B cell (primary cell): ENCODE data around the gene PCDHGB1. TPM values are rescaled to one million over a fixed set of nuclear protein-coding genes. Genes with fewer than 3 reads are reported as not detected.
"Not testable (repeated sequence)": the region's sequence is repeated elsewhere in the genome, so short reads cannot be mapped to it uniquely, and the experiment has no call there.

Experiments
- ATAC-seq: fragments of 200-7000 bp; cut with Tn5 transposase; one replicate; pipeline ENCODE4 v1.10.0; 2021; ENCODE audit warnings: low read depth, mild to moderate bottlenecking, moderate number of reproducible peaks, moderate library complexity
- CTCF ChIA-PET: fragments of 350-600 bp; sonication (Branson Sonifier 250); formaldehyde crosslinking; loops from one replicate; lab custom pipeline; 2021; ENCODE audit warnings: antibody characterized with exemption, inconsistent platforms; lab: Charles Lee
- POLR2A ChIA-PET: fragments of 350-600 bp; sonication (Branson Sonifier 250); formaldehyde crosslinking; loops from one replicate; lab custom pipeline; 2021; ENCODE audit warnings: antibody characterized with exemption; lab: Charles Lee
- DNase-seq: peaks from one replicate; pipeline ENCODE4 v3.0.0; 2013
- H2AFZ ChIP-seq: 2 replicates; pipeline ENCODE4 v1.6.1; 2012; ENCODE audit warnings: mild to moderate bottlenecking, low read depth, low read length; ENCODE audit not compliant: insufficient read depth, poor library complexity, severe bottlenecking
- H3K27ac ChIP-seq, 2 donors: 1 replicate in 1 of 2; 2 replicates in 1 of 2; pipeline ENCODE4 v1.5.1; 2012 to 2013; ENCODE audit warnings: low read length in 2 of 2, mild to moderate bottlenecking in 2 of 2, moderate library complexity in 1 of 2
- H3K27me3 ChIP-seq, 4 experiments: fragments of 200-600 bp in 1 of 4; sonication (generic) in 1 of 4; replicated peaks in 1 of 4; 1 replicate in 2 of 4; 2 replicates in 2 of 4; pipeline versions ENCODE4 v1.6.1 to v1.7.0; 2013 to 2016; ENCODE audit warnings: low read length in 3 of 4, mild to moderate bottlenecking in 2 of 4, mixed read lengths in 1 of 4, moderate library complexity in 1 of 4; ENCODE audit not compliant: insufficient read depth in 4 of 4, control insufficient read depth in 3 of 4; ENCODE audit errors: control extremely low read depth in 1 of 4
- H3K36me3 ChIP-seq, 2 experiments: replicated peaks in 1 of 2; 1 replicate in 1 of 2; 2 replicates in 1 of 2; pipeline versions ENCODE4 v1.6.1 to v1.7.1; 2013; ENCODE audit warnings: low read length in 1 of 2; ENCODE audit not compliant: insufficient read depth in 2 of 2, control insufficient read depth in 1 of 2; ENCODE audit errors: control extremely low read depth in 1 of 2, extremely low read depth in 1 of 2
- H3K4me1 ChIP-seq, 2 donors: fragments of 200-600 bp in 1 of 2; sonication (generic) in 1 of 2; 1 replicate in 1 of 2; 2 replicates in 1 of 2; pipeline versions ENCODE4 v1.5.1 to v1.6.1; 2013 to 2017; ENCODE audit warnings: low read length in 2 of 2; ENCODE audit not compliant: control insufficient read depth in 2 of 2, insufficient read depth in 2 of 2
- H3K4me2 ChIP-seq: replicated peaks from 2 replicates; pipeline ENCODE3; 2012; ENCODE audit warnings: mild to moderate bottlenecking, low read depth, low read length; ENCODE audit not compliant: poor library complexity, severe bottlenecking
- H3K4me3 ChIP-seq, 5 experiments: fragments of 200-600 bp in 1 of 5; sonication (generic) in 1 of 5; 1 replicate in 3 of 5; 2 replicates in 2 of 5; pipeline versions ENCODE4 v1.5.1 to v1.7.0; 2011 to 2016; ENCODE audit warnings: low read length in 4 of 5, mild to moderate bottlenecking in 4 of 5, low read depth in 2 of 5, control low read depth in 1 of 5, moderate library complexity in 1 of 5; ENCODE audit not compliant: insufficient read depth in 1 of 5; ENCODE audit errors: control extremely low read depth in 1 of 5, extremely low read depth in 1 of 5
- H3K79me2 ChIP-seq: fragments of 200-600 bp; sonication (generic); one replicate; pipeline ENCODE4 v1.6.0; 2016; ENCODE audit warnings: low read length; ENCODE audit not compliant: control insufficient read depth, insufficient read depth
- H3K9ac ChIP-seq: fragments of 200-600 bp; sonication (generic); 2 replicates; pipeline ENCODE4 v1.6.1; 2017; ENCODE audit warnings: mild to moderate bottlenecking, low read length, moderate library complexity
- H3K9me3 ChIP-seq, 3 donors: one replicate each; pipeline versions ENCODE4 v1.6.1 to v1.7.1; 2013; ENCODE audit warnings: low read length in 2 of 3; ENCODE audit not compliant: control insufficient read depth in 2 of 3, insufficient read depth in 1 of 3; ENCODE audit errors: control extremely low read depth in 1 of 3
- H4K20me1 ChIP-seq: 2 replicates; pipeline ENCODE4 v1.6.0; 2012; ENCODE audit warnings: mild to moderate bottlenecking, low read length; ENCODE audit not compliant: insufficient read depth, control insufficient read depth, poor library complexity, severe bottlenecking
- H3K27ac Mint-ChIP-seq: one replicate; pipeline ENCODE4 v1.8.0; 2021; ENCODE audit warnings: mixed read lengths
- H3K27me3 Mint-ChIP-seq: one replicate; pipeline ENCODE4 v1.8.0; 2021; ENCODE audit warnings: mixed read lengths
- H3K4me1 Mint-ChIP-seq: one replicate; pipeline ENCODE4 v1.8.0; 2021; ENCODE audit warnings: mixed read lengths
- H3K4me3 Mint-ChIP-seq: one replicate; pipeline ENCODE4 v1.8.0; 2021; ENCODE audit warnings: mixed read lengths
- H3K9me3 Mint-ChIP-seq: one replicate; pipeline ENCODE4 v1.8.0; 2022; ENCODE audit warnings: mixed read lengths; ENCODE audit not compliant: insufficient read depth
- EZH2 ChIP-seq: IDR thresholded peaks from 2 replicates; pipeline ENCODE4 v1.6.1; 2012; ENCODE audit warnings: borderline replicate concordance, low read depth, mild to moderate bottlenecking, moderate library complexity, low read length; ENCODE audit not compliant: insufficient read depth, poor library complexity, severe bottlenecking
- WGBS: methylation state at CpG from one replicate; pipeline ENCODE4 v1.1.5; 2013; ENCODE audit warnings: missing lambda C conversion rate; ENCODE audit not compliant: insufficient coverage; 5-methylcytosine and 5-hydroxymethylcytosine counted together
- intact Hi-C: fragments of 100-400 bp; cut with micrococcal nuclease; formaldehyde crosslinking; loops from one replicate; pipeline ENCODE4 v1.10.0; 2022
- polyA plus RNA-seq: library from polyadenylated mRNA; depleted of rRNA; stranded (reverse); fragments of >200 nt; gene quantifications from 2 replicates; pipeline ENCODE4 v1.2.3, GENCODE V29; 2012
- total RNA-seq, 2 donors: library from RNA; stranded (reverse); fragments of 120-200 nt in 1 of 2; gene quantifications; 1 replicate in 1 of 2; 2 replicates in 1 of 2; pipeline versions ENCODE4 v1.2.3 to v1.2.4, GENCODE V29; 2013 to 2022
- TF ChIP-seq, protein P1 (sequence below): fragments of 200-600 bp; IDR thresholded peaks from one replicate; pipeline ENCODE4 v1.8.0; 2022; ENCODE audit warnings: antibody characterized with exemption, mild to moderate bottlenecking

PCDHGB1 gene
- total and polyA plus RNA-seq, 2 donors (not counting 1 experiment from before 2014, with no cell fraction given): 0.10 to 0.69 TPM

DNA sequence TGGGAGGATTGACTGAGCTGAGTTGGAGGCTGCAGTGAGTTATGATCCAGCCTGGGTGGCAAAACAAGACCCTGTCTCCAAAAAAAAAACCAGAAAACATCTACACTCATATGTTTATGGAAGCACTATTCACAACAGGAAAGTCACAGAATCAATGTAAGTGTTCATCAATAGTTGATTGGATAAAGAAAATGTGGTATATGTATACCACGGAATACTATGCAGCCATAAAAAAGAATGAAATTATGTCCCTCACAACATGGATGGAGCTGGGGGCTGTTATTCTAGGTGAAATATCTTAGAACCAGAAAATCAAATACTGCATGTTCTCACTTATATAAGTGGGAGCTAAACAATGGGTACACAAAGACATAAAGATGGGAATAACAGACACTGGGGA is 43.3 kb upstream of the PCDHGB1 start:
- WGBS: no CpG with 5 or more reads among the region's 1 CpG
- CTCF ChIA-PET: interaction anchor here (1.0 to 1.2 kb wide), 2 partner anchors 10 to 12 kb away, joined by 3 read pairs; no protein-coding TSS in a partner anchor

GRCh38 chr5:141313711-141314110 is 36.2 kb upstream of the PCDHGB1 start:
- DNase-seq (no peak), ATAC-seq (no peak)
- Histone ChIP-seq H3K9me3 (peaks cover 30 to 78% (median 42%) of the 10 kb centered on the region in 3 donors), H4K20me1 (no peaks in the 10 kb centered on the region), H3K79me2 (peaks cover 41% of the 10 kb centered on the region), H3K4me3 (no peak overlapping the region), H3K4me1 (peaks cover 0 to 3% of the 10 kb centered on the region in 2 donors), H3K36me3 (peaks cover 3 to 12% of the 10 kb centered on the region in 2 experiments), H2AFZ (no peak overlapping the region), H3K9ac (no peak overlapping the region), H3K27ac (no peak overlapping the region), H3K27me3 (no peaks in the 10 kb centered on the region), H3K4me2 (no peak overlapping the region)
- POLR2A ChIA-PET: no interaction called here
- Mint-ChIP-seq H3K9me3 (peaks cover 25% of the 10 kb centered on the region), H3K27ac (no peak overlapping the region), H3K27me3 (no peaks in the 10 kb centered on the region), H3K4me1 (peaks cover 14% of the 10 kb centered on the region), H3K4me3 (no peak overlapping the region)
- TF ChIP-seq, protein P1, sequence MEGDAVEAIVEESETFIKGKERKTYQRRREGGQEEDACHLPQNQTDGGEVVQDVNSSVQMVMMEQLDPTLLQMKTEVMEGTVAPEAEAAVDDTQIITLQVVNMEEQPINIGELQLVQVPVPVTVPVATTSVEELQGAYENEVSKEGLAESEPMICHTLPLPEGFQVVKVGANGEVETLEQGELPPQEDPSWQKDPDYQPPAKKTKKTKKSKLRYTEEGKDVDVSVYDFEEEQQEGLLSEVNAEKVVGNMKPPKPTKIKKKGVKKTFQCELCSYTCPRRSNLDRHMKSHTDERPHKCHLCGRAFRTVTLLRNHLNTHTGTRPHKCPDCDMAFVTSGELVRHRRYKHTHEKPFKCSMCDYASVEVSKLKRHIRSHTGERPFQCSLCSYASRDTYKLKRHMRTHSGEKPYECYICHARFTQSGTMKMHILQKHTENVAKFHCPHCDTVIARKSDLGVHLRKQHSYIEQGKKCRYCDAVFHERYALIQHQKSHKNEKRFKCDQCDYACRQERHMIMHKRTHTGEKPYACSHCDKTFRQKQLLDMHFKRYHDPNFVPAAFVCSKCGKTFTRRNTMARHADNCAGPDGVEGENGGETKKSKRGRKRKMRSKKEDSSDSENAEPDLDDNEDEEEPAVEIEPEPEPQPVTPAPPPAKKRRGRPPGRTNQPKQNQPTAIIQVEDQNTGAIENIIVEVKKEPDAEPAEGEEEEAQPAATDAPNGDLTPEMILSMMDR: no peak
- TF ChIP-seq EZH2: no peak
- CTCF ChIA-PET: no interaction called here
- intact Hi-C loops: no loop called here

More for the DNA sequence above, 43.3 kb upstream of the PCDHGB1 start:
- DNase-seq (no peak), ATAC-seq (no peak)
- Histone ChIP-seq H4K20me1 (no peaks in the 10 kb centered on the region), H3K9me3 (peaks cover 10 to 75% (median 61%) of the 10 kb centered on the region in 3 donors), H2AFZ (no peak overlapping the region), H3K4me1 (no peaks in the 10 kb centered on the region), H3K9ac (no peak overlapping the region), H3K4me2 (no peak overlapping the region), H3K27ac (no peak overlapping the region), H3K4me3 (no peak overlapping the region), H3K79me2 (peaks cover 42% of the 10 kb centered on the region), H3K36me3 (no peaks in the 10 kb centered on the region), H3K27me3 (no peaks in the 10 kb centered on the region)
- no peak overlapping the region for H3K27ac Mint-ChIP-seq
- H3K9me3 Mint-ChIP-seq: peaks cover 18% of the 10 kb centered on the region
- TF ChIP-seq, protein P1: no peak
- no peak for TF ChIP-seq EZH2
- POLR2A ChIA-PET: no interaction called here
- no peak overlapping the region for H3K4me3 Mint-ChIP-seq
- H3K4me1 Mint-ChIP-seq: no peaks in the 10 kb centered on the region
- no peaks in the 10 kb centered on the region for H3K27me3 Mint-ChIP-seq
- intact Hi-C loops: no loop called here

DNA sequence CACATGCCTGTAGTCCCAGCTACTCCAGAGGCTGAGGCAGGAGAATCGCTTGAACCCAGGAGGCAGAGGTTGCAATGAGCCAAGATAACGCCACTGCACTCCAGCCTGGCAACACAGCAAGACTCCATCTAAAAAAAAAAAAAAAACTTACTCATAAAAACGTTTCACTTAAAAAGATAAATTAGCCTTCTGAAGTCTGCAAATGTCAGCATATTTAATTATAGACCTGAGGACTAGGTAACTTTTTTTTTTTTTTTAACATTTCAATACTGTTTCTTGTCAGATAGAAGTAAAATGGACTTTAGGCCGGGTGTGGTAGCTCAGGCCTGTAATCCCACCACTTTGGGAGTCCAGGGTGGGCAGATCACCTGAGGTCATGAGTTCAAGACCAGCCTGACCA is 32.9 kb upstream of the PCDHGB1 start:
- H3K36me3 ChIP-seq: peaks cover 12 to 19% of the 10 kb centered on the region in 2 experiments
- H3K79me2 ChIP-seq: peaks cover 49% of the 10 kb centered on the region
- H2AFZ ChIP-seq, intact Hi-C loops, ATAC-seq, H3K4me3 Mint-ChIP-seq, H4K20me1 ChIP-seq, H3K4me2 ChIP-seq, H3K4me3 ChIP-seq, H3K9ac ChIP-seq, H3K27ac ChIP-seq, H3K27me3 Mint-ChIP-seq, H3K27me3 ChIP-seq, H3K27ac Mint-ChIP-seq, POLR2A ChIA-PET, DNase-seq: not testable (repeated sequence)
- peaks cover 17 to 20% of the 10 kb centered on the region in 2 donors for H3K4me1 ChIP-seq
- CTCF ChIA-PET: interaction anchor here (1.6 to 2.0 kb wide), 2 partner anchors 10 to 247 kb away, joined by 3 to 5 read pairs; no protein-coding TSS in a partner anchor
- Mint-ChIP-seq H3K9me3 (peaks cover 29% of the 10 kb centered on the region), H3K4me1 (peaks cover 35% of the 10 kb centered on the region)
- 100% methylated on average over 1 of the region's 4 CpGs for WGBS
- peaks cover 31 to 84% (median 61%) of the 10 kb centered on the region in 3 donors for H3K9me3 ChIP-seq
